Measurements from ENCODE around the gene RNF5.

RNF5 gene

DNA sequence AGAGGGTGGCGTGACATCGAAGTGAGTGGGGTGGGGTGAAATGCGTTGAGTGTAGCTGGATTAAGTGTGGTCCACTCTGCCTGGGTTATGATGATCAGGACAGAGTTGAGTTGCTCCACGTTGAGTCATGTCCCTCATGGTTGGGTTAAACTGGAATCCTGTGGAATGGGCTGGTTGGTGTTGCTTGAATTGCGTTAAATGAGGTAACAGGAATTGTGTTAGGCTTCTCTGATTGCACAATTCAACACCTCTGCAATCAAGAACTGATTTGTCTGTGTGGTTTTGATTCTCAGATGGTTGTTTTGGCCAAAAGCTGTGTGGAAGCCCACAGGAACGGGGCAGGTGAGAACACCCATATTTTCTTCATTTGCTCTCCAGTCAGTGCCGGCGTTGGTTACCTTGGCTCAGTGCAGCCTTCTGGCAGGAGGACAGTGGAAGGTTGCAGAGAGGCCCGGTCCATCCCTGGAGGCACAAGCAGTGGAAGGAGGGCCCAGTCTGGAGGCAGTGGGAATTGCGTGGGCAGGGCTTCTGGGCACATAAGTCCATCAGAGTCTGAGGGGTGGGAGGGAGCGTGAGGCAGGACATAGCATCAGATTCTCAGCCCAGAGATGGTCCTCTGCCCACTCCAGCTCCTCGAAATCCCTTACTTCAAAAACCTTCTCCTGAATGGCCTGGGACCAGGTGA is 34.0 kb downstream of the RNF5 start:
- TF ChIP-seq, protein P1, sequence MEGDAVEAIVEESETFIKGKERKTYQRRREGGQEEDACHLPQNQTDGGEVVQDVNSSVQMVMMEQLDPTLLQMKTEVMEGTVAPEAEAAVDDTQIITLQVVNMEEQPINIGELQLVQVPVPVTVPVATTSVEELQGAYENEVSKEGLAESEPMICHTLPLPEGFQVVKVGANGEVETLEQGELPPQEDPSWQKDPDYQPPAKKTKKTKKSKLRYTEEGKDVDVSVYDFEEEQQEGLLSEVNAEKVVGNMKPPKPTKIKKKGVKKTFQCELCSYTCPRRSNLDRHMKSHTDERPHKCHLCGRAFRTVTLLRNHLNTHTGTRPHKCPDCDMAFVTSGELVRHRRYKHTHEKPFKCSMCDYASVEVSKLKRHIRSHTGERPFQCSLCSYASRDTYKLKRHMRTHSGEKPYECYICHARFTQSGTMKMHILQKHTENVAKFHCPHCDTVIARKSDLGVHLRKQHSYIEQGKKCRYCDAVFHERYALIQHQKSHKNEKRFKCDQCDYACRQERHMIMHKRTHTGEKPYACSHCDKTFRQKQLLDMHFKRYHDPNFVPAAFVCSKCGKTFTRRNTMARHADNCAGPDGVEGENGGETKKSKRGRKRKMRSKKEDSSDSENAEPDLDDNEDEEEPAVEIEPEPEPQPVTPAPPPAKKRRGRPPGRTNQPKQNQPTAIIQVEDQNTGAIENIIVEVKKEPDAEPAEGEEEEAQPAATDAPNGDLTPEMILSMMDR (IDR thresholded peaks at IDR 0.05; ENCODE audit: low read depth, low read length), result no peak
- no peak for DNase-seq (ENCODE audit: extremely low read depth, low read depth)

DNA sequence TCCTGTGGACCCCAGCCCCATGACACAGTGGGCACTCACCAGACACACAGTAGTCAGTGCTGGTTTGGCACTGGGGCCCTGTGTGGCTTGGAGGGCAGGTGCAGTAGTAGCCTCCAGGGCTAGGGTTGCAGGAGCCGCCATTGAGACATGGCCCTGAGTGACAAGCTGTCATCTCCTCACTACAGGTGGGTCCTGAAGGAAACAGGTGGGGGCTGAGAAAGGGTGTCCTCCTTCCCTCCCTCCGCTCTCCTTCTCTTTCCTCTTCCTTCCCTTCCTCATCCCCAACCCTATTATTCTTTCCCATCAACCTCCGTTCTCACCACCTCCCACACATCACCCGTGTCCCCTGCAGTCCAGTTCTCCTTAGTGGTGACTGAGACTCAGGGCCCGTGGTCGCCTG is 35.4 kb downstream of the RNF5 start:
- DNase-seq (ENCODE audit: extremely low read depth, low read depth), result no peak
- TF ChIP-seq, protein P1 (IDR thresholded peaks at IDR 0.05; ENCODE audit: low read depth, low read length), result no peak

DNA sequence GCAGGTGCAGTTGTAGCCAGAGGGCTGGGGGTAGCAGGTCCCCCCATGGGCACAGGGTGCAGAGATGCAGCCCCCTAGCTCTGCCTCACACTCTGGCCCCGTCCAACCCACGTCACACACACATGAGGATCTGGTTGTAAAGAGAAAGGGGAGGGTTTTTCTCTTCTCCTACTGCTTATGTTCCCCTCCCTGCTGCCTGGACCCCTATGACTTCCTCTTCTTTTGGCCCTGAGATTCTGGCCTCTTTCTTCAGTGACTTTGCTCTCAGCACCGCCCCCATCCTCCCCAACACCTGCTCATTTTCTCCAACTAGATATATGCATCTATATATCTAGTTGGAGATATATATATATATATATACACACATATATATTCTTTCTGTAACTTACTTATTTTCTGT is 35.9 kb downstream of the RNF5 start:
- no peak for DNase-seq (ENCODE audit: extremely low read depth, low read depth)
- TF ChIP-seq, protein P1 (IDR thresholded peaks at IDR 0.05; ENCODE audit: low read depth, low read length), result no peak

DNA sequence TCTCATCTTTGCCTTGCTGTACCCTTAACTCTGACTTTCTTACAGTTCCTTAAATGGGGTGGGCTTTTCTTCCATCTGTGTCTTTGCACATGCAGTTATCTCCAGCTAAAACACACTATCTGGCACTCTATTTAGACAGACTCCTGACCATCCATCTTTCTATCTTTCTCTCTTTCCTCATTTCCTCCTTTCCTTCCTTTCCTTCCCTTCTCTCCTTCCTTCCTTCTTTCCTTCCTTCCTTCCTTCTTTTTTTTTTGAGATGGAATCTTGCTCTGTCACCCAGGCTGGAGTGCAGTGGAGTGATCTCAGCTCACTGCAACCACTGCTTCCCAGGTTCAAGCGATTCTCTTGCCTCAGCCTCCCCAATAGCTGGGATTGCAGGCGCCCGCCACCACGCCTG is 37.4 kb downstream of the RNF5 start:
- TF ChIP-seq, protein P1 (IDR thresholded peaks at IDR 0.05; ENCODE audit: low read depth, low read length), result no peak
- no peak for DNase-seq (ENCODE audit: extremely low read depth, low read depth)

DNA sequence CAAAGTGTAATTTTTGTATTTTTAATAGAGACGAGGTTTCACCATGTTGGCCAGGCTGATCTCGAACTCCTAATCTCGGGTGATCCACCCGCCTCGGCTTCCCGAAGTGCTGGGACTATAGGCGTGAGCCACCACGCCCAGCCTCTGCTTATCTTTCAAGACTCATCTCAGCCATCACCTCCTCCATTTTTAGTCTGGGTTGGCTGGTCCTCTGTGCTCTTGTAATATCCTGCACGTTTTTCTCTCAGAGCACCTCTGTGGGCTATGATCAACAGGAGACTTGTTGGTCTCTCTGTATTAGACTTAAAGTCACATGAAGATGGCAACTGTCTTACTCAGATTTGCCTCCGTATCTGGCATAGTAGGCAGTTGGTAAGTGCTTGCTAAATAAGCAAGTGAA is 38.1 kb downstream of the RNF5 start:
- TF ChIP-seq, protein P1 (IDR thresholded peaks at IDR 0.05; ENCODE audit: low read depth, low read length), result no peak
- DNase-seq (ENCODE audit: extremely low read depth, low read depth), result no peak

DNA sequence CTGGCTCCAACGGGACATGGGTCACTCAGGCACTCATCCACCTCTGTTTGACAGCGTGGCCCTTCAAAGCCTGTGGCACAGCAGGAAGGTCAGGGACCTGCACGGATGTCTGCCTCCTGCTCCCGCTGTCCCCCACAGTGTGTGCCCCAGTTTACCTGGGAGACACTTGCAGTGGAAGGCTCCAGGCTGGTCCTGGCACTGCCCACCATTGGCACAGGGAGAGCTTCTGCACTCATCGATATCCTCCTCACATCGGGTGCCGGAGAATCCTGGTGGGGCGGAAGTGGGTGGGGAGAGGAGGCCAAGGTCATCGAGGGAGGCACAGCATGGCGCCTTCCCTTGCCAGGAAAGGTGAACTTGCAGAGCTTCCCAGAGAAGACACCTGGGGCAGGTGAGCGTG is 38.8 kb downstream of the RNF5 start:
- TF ChIP-seq, protein P1 (IDR thresholded peaks at IDR 0.05; ENCODE audit: low read depth, low read length), result no peak
- no peak for DNase-seq (ENCODE audit: extremely low read depth, low read depth)

DNA sequence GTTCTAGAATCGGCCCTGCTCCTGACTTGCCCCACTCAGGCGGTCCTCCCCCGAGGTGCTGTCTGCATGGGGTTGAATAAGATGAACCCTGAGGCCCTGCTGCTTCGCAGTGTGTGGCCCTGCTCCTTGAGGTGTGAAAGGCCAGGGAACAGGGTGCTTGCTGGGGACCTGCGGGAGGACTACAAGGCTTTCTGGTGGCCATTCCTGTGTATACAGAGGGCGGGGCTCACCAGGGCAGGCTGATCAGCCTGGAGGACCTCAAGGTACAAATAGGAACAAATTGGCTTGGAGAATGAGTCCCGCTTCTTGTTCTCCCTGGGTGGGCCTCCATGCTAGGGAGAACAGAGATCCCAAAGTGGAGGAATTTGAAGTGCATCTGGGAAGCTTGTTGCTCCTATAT is 40.0 kb downstream of the RNF5 start:
- DNase-seq (ENCODE audit: extremely low read depth, low read depth), result no peak
- TF ChIP-seq, protein P1 (IDR thresholded peaks at IDR 0.05; ENCODE audit: low read depth, low read length), result no peak

Measured in AG09319 (cell line).